ENCODE results near the gene ZNF692.
"Not testable (repeated sequence)": the region's sequence is repeated elsewhere in the genome, so short reads cannot be mapped to it uniquely, and the experiment has no call there.

ZNF692 gene

DNA sequence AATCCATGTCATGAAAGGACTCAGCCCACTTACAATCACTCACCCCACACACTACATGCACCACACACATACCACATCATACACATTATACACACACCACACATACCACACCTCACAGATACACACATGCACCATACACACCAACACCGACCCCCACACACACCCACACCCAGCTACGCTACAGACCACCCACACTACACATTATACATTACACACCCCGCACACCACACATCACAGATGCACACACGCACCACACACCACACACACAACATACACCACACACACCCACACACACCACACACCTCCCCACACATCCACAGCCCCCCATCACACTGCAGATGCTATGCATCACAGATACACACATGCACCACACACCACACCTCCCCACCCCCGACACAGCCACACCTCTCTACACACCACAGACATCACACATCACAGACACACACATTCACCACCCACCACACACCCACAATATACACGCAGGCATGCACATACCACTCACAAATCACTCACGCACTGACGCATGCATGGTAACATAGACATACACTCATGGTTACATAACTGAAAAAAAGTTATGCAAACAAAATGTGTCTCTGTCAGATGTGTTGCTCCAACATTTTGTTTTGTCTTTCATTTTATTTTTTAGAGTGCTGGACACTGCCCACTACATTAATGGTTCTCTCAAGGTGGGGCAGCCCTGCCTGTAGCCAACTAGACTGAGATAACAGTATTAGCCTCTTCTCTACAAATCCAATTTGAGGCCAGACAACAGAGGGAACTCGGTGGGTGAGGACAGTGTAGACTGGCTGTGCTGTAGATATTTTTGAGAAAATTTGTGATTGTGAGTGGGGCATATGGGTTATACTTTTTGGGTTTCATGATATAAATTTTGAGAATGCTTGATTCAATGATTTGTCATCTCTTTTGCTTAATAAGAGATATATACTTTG is 31.9 kb upstream of the ZNF692 start:
- peaks cover 5% of the 10 kb centered on the region for H3K4me1 Mint-ChIP-seq (ENCODE audit: low read depth)
- peaks cover 2% of the 10 kb centered on the region for H3K27me3 Mint-ChIP-seq
- intact Hi-C loops (cut with micrococcal nuclease), result no loop called here
- no peak overlapping the region for H3K27ac Mint-ChIP-seq
- H3K9me3 Mint-ChIP-seq, result no peaks in the 10 kb centered on the region
- H3K36me3 Mint-ChIP-seq (ENCODE audit: low read depth), result no peaks in the 10 kb centered on the region
- H3K4me3 Mint-ChIP-seq, result no peak overlapping the region

- H3K36me3 Mint-ChIP-seq (ENCODE audit: low read depth); H3K27me3 Mint-ChIP-seq; H3K4me3 Mint-ChIP-seq; H3K9me3 Mint-ChIP-seq; intact Hi-C loops (cut with micrococcal nuclease); H3K27ac Mint-ChIP-seq; H3K4me1 Mint-ChIP-seq (ENCODE audit: low read depth): not testable (repeated sequence)
Observed at GRCh38 chr1:248889914-248890243, 31.0 kb upstream of the ZNF692 start.

DNA sequence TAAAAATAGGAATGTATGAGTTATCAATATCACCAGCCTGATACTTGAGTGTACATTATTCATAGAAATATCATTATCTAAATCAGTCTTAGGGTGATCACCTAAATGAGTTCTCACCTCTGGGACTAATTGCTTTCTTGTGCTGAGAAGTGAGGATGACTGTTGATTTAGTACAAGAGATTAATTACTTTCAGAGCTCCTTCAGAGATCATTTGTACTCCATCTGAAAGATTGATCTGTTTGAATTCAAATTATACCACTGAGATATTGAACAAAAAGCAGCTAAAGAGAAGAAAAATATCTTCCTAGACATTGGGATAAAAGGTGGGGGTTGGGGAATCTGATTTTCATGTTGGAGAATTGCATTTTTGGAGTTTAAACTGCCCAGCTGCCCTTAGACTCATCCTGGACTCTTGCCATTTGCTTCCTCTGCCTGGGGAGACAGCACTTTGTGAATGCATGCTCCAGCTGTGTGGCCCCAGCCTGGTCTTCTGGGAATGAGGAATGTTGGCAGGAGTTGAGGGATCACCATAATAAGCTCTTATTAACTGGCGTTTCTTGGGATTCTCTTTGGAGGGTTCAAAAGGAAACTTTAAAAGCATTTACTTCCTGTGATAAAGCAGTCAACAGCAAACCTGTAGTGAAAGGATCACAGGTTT is 27.5 kb upstream of the ZNF692 start:
- Mint-ChIP-seq H3K4me1 (ENCODE audit: low read depth) (peaks cover 5% of the 10 kb centered on the region), H3K9me3 (no peaks in the 10 kb centered on the region), H3K27ac (no peak overlapping the region), H3K27me3 (no peaks in the 10 kb centered on the region), H3K4me3 (no peak overlapping the region), H3K36me3 (ENCODE audit: low read depth) (no peaks in the 10 kb centered on the region)
- intact Hi-C loops (cut with micrococcal nuclease), result no loop called here

DNA sequence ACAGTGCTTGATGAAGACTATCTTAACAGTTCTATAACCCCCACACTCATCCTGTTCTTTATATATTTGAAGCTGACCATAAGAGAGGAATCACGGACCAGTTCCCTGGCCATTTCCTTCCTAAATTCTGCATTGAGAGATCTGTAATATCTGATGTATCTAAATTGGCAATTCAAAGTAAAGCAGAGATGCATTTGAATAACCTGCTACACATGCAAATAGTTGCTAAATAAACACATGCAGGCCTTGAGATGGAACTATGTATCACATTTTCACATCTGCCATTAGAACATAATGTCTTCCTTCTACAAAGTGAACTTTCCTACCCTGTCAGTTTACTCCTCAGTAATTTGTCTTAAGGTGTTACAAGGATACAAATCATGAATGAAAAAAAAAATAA is 26.8 kb upstream of the ZNF692 start:
- intact Hi-C loops (cut with micrococcal nuclease), result no loop called here
- Mint-ChIP-seq H3K27me3 (no peaks in the 10 kb centered on the region), H3K36me3 (ENCODE audit: low read depth) (no peaks in the 10 kb centered on the region), H3K4me3 (no peak overlapping the region), H3K27ac (no peak overlapping the region), H3K4me1 (ENCODE audit: low read depth) (peaks cover 5% of the 10 kb centered on the region), H3K9me3 (no peaks in the 10 kb centered on the region)

DNA sequence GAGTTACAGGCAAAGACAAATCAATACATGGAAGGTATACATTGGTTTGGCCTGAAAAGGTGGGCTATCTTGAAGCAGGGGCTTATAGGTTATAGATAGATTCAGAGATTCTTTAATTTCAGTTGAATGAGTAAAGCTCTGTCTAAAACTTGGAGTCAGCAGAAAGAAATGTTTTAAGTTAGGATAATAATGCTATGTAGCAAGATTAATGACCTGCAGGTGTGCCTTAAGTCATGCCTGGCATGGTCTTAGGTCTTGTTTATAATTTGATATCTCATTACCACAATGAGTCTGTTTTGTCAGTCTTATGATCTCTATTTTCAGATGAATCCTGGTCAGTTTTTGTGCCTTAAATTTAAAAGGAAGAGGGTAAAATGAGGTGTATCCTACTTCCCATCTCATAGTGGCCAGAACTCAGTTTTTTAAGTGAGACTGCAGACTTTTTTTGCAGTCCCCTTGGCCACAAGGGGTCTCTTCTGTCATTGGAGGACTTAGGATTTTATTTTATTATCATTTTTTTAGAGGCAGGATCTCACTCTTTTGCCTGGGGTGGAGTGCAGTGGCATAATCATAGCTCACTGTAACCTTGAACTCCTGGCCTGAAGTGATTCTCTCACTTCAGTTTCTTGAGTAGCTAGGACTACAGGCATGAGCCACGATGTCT is 25.9 kb upstream of the ZNF692 start:
- intact Hi-C loops (cut with micrococcal nuclease), result no loop called here
- Mint-ChIP-seq H3K4me1 (ENCODE audit: low read depth) (peaks cover 5% of the 10 kb centered on the region), H3K27me3 (no peaks in the 10 kb centered on the region), H3K9me3 (no peaks in the 10 kb centered on the region), H3K27ac (no peak overlapping the region), H3K36me3 (ENCODE audit: low read depth) (no peaks in the 10 kb centered on the region), H3K4me3 (no peak overlapping the region)

GRCh38 chr1:248882427-248882826 is 23.5 kb upstream of the ZNF692 start:
- intact Hi-C loops (cut with micrococcal nuclease); H3K4me3 Mint-ChIP-seq; H3K4me1 Mint-ChIP-seq (ENCODE audit: low read depth); H3K36me3 Mint-ChIP-seq (ENCODE audit: low read depth); H3K27ac Mint-ChIP-seq; H3K27me3 Mint-ChIP-seq; H3K9me3 Mint-ChIP-seq: not testable (repeated sequence)

- H3K27ac Mint-ChIP-seq, result no peak overlapping the region
- H3K9me3 Mint-ChIP-seq, result no peaks in the 10 kb centered on the region
- no peaks in the 10 kb centered on the region for H3K4me1 Mint-ChIP-seq (ENCODE audit: low read depth)
- no peaks in the 10 kb centered on the region for H3K27me3 Mint-ChIP-seq
- H3K36me3 Mint-ChIP-seq (ENCODE audit: low read depth), result no peaks in the 10 kb centered on the region
- no peak overlapping the region for H3K4me3 Mint-ChIP-seq
- intact Hi-C loops (cut with micrococcal nuclease), result no loop called here
Observed at GRCh38 chr1:248881261-248881660, 22.4 kb upstream of the ZNF692 start.

DNA sequence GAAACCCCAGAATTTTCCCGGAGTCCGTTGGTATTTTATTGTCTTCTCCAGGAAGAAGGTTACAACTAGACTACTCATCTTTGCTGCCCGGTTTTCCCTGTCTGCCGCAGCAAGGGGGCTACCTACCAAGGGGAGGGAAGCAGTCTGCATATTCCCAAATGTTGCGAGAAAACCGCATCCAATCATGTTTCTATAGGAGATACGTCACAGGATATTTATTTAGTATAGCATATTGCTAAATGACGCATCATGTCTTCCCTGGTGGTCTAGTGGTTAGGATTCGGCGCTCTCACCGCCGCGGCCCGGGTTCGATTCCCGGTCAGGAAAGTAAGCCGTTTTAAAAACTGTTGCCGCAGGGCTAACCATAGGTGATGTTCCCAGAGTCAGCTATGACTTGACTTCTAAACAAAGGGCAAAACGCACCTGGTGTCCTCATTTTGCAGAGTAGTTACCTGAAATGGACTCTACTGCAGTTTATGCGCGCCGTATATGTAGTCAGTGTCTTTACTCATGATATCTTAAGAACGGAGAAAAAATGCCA is 15.2 kb upstream of the ZNF692 start:
- Mint-ChIP-seq H3K4me3 (peak overlapping the region; percentile 82), H3K36me3 (ENCODE audit: low read depth) (no peaks in the 10 kb centered on the region), H3K9me3 (no peaks in the 10 kb centered on the region), H3K4me1 (ENCODE audit: low read depth) (peaks cover 18% of the 10 kb centered on the region), H3K27ac (peak overlapping the region; percentile 89), H3K27me3 (no peaks in the 10 kb centered on the region)
- intact Hi-C loops (cut with micrococcal nuclease), result loop anchor here (1.0 kb wide), 2 partner anchors 15 to 35 kb away; partner anchors contain the start of gene ZNF692

GRCh38 chr1:248873409-248873992 is 14.6 kb upstream of the ZNF692 start:
- H3K4me1 Mint-ChIP-seq (ENCODE audit: low read depth), result peaks cover 18% of the 10 kb centered on the region
- H3K27me3 Mint-ChIP-seq, result no peaks in the 10 kb centered on the region
- H3K9me3 Mint-ChIP-seq, result no peaks in the 10 kb centered on the region
- no peaks in the 10 kb centered on the region for H3K36me3 Mint-ChIP-seq (ENCODE audit: low read depth)
- intact Hi-C loops (cut with micrococcal nuclease), result loop anchor here (1.0 kb wide), 2 partner anchors 14 to 34 kb away; partner anchors contain the start of gene ZNF692
- peak overlapping the region; percentile 82 for H3K4me3 Mint-ChIP-seq
- H3K27ac Mint-ChIP-seq, result peak overlapping the region; percentile 89

DNA sequence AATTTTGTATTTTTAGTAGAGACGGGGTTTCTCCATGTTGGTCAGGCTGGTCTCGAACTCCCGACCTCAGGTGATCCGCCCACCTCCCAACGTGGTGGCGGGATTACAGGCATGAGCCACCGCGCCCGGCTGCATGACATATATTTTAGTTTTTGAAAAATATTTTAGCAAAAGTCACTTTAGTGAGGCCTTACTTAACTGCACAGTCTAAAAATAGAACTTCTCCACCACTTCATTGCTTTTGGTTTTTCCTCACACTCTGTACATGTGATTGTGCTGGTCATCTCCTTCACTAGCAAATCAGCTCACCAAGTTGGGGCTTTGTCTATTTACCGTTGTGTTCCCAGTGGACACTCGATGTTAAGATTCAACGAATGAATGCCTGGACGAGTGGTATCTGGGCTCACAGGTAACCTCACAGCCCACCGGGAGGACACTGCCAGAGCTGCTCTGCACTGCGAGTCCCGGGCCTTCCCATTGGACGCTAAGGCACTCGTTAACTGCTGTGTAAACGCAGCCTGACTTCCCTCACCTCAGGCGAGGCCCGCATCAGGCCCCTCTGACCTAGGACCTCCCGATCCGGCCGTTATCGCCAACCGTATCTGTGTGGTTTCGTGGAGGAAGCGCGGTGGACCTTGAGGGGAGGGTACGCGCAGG is 14.0 kb upstream of the ZNF692 start:
- Mint-ChIP-seq H3K4me3 (peak overlapping the region; percentile 82), H3K36me3 (ENCODE audit: low read depth) (no peaks in the 10 kb centered on the region), H3K27ac (peak overlapping the region; percentile 89), H3K4me1 (ENCODE audit: low read depth) (peaks cover 18% of the 10 kb centered on the region), H3K27me3 (no peaks in the 10 kb centered on the region), H3K9me3 (no peaks in the 10 kb centered on the region)
- intact Hi-C loops (cut with micrococcal nuclease), result loop anchor here (1.0 kb wide), 2 partner anchors 14 to 34 kb away; partner anchors contain the start of gene ZNF692

DNA sequence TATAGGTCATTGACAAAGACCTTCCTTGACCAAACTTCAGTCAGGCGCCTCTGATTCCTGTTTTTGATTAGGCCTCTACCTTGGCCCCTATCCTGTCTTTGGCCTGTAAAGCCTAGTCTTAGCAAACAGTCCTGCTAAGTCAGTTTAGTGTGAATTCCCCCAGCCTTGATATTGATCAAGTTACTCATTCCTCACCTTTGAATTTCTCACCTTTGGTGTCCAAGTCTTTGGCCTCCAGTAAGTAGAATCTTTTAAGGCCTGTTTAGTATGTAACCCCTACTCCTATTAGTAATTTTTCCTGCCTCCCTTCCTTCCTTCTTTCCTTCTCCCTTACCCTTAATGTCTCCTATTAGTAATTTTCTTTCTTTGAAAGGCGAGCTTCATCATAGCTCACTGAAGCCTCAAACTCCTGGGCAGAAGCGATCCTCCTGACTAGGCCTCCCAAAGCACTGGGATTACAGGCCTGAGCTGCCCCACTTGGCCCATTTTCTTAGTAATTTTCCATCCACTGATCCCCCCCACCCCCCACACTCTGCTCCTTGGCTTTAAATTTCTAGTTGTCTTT is 13.0 kb upstream of the ZNF692 start:
- Mint-ChIP-seq H3K36me3 (ENCODE audit: low read depth) (no peaks in the 10 kb centered on the region), H3K4me3 (no peak overlapping the region), H3K27ac (no peak overlapping the region), H3K4me1 (ENCODE audit: low read depth) (peaks cover 18% of the 10 kb centered on the region), H3K27me3 (no peaks in the 10 kb centered on the region), H3K9me3 (no peaks in the 10 kb centered on the region)
- intact Hi-C loops (cut with micrococcal nuclease), result no loop called here

DNA sequence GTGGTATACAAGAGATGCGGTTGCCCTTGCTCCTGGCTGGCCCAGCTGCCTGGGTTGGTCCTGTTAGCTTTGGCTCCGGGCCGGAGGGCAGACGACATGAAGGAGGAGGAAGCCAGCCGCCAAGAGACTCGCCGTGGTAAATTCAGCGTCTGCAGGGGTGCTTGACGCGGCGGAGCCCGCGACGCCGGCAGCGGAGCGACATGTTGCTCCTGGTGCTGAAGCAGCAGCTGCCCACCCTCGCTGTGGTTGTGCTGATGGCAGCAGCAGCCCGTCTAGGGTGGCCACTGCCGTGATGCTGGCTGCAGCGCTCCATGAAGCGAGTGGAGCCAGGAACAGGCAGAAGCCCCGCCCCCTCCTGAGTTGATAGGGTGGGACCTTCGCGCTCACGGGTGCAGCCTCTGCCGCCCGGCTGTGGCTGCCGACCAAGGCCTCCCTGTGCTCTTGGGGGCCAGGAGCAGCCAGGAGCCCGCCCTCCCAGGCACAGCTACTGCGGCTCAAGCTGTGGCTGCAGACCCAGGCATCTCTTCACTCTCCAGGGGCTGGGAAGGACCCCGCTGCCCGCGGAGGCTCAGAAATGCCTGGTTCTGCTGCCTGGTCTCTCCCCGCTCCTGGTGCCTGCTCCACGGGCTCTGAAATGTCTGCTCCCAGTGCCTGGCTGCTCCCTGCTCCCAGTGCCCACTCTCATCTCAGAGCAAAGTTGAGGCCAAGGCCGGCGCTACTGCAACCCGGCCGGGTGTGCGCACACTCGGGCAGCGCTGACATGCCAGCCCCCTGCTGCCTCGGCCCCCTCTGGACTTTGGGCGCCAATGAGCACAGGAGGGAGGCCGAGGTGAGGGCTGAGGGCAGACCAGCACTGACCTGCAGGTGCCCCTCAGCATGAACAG is 4.4 kb upstream of the ZNF692 start:
- Mint-ChIP-seq H3K27ac (peak overlapping the region; percentile 82), H3K9me3 (no peaks in the 10 kb centered on the region), H3K4me3 (peak overlapping the region; percentile 82), H3K36me3 (ENCODE audit: low read depth) (peaks cover 8% of the 10 kb centered on the region), H3K4me1 (ENCODE audit: low read depth) (peaks cover 46% of the 10 kb centered on the region), H3K27me3 (no peaks in the 10 kb centered on the region)
- intact Hi-C loops (cut with micrococcal nuclease), result no loop called here
